HuH-7 (cell line): ENCODE results near the gene POU6F2.

Source experiments
- DNase-seq: peaks from one replicate; pipeline ENCODE4 v3.0.0; 2011; ENCODE audit warnings: low spot score

The POU6F2 gene

DNA sequence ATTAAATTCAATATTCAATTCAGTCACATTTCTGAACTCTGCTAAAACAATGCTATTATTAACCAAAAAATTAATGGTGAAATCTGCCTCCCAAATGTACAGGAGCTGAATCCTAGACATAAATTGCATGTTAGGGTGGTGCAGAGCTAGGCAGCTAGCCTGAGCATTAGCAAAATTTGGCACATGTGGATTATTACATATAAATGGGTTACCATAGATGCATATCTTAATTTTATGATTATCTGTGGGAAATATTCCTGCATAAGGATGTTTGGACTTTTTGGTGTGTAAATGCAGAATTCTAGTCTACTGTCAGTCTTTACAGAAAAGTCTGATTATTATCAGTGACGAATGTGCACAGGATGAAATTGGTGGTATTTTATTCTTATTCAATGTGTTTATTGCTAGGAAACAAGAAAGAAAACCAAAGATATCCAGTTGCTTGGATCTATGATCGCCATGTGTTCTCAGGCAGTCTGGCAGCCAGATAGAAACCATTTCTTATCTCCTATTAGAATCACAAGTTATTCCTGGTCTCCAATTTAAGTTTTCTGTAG is 150.7 kb downstream of the POU6F2 start:
- no peak for DNase-seq

DNA sequence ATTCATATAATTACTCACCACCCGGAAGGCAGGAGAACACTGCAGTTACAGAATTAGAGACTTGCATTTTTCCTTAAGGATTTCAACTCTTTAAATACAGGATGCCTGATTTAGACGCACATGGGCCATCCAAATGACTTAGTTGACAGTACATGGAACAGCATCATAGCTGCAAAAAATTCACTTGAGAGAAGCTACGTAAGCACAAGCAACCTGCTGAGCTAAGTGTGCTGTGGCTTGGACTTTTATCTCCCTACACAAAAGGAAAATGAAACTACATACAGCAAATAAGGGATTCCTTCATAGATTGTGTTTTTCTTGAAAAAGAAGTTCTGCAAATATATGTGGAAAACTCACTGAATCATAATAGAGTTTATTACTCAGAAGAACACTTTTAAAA is 152.6 kb downstream of the POU6F2 start:
- DNase-seq: no peak

DNA sequence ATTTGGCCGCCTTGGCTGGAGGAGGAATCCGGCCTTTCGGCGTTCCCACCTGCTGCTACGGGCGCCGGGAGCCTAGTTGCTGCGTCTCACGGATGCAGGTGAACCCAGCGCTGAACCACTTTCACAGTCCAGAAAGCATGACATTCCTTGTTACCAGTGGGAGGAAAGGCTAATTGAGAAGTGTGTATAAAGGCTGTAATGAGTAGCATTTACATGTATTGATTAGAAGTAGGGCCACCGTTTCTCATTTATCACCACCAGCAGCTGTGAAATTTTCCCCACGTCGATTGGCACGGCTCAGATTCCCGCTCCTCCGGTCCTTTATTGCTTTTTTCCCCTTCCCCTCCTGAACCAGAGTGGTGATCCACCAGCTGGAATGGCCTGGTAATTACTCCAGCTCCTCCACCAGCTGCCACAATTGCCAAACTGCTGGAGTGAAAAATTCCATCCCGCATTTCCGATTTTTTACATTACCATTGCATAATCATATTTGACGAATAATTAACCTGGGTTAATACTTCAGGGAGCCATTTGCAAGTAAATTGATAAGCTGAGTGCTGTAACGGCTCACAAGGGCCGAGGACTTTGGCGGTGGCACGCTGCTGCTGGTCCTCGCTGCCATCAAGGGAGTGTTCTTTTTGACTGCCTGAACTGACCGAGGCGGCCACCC is 153.3 kb downstream of the POU6F2 start:
- peak; percentile 7 for DNase-seq

DNA sequence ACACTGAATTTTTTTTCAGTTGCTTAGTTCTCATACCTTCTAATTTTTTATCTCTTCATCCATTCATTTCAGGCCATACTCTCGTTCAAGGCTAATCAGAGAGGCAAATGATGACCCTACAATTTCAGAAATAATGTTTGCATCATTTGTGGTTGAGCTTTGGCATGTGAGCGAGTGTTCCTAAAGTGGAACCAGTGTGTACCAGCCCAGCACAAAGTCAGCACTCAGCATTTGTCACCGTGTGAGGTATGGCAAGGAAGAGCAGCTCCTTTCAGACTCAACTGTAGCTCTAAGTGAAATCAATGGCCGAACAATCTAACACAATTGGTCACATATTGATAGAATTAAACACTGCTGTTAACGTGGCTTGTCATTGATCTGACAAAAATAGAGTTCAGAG is 154.6 kb downstream of the POU6F2 start:
- no peak for DNase-seq

DNA sequence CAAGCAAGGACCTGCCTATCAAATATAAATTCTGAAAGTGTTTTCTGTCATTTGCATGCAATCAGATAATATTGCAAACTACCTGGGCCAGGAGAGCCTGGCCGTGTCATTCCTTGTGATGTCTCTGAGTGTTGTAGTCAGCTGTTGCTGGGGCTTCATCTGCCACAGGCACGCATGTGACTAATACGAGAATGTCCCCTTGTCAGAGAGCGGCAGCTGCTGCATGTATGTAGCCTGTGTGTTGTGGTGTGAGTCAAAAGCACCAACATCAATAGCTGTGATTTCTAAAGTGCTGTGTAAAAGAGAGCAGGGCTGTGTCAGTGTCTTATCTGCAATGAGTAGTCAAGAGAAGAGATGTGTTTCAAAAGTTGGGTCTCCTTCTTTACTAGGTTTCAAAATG is 155.4 kb downstream of the POU6F2 start:
- no peak for DNase-seq

DNA sequence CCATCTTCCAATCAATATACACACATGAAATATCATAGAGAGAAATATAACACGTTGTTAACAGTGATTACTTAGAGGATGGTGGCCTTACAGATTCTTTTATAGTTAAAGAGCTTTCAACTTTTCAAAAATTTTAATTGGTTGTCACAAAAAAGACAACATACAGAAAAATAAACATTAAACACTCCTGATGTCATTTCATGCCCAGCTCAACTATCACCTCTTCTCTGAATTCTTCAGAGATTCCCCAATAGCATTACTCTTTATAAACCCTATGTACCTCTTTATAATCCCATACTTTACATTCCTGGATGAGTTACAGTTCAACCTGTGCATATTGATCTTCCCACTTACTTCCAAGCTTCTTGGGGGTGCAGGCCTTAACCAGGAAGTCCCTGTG is 159.8 kb downstream of the POU6F2 start:
- DNase-seq: no peak

DNA sequence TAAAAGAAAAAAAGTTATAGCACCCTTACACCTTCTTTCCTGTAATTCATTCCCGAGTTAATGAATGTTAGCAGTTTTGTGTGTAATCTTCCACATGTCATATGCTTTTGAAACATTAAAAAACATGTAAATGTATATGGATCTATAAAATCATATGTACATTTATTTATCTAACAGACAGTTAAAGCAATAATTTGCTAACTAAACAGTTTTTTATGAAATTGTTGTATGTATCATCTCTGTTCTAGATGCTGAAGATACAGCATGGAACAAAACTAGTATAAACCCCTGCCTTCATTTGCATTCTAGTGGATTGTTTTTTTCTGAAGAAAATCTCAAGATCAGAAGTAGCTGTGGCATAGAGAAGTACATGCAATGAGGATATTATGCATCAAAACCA is 165.0 kb downstream of the POU6F2 start:
- DNase-seq: no peak

DNA sequence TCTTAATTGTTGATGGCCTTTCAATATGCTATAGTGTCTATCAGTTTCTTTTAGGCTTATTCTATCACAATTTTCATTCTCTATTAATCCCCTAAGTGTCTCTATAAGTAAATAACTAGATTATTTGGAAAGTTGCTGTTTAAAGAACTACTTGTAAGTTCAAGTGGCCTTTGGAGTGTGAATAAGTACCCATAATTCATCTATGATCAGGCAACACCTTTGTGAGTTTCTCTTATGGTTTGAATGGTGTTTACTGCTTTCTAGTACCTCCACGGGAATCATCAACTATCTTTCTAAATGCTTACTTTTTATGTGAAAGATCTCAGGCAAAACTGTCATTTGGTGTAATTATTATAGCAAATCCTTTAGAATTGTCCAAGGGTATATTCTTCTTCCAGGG is 166.7 kb downstream of the POU6F2 start:
- DNase-seq: no peak

DNA sequence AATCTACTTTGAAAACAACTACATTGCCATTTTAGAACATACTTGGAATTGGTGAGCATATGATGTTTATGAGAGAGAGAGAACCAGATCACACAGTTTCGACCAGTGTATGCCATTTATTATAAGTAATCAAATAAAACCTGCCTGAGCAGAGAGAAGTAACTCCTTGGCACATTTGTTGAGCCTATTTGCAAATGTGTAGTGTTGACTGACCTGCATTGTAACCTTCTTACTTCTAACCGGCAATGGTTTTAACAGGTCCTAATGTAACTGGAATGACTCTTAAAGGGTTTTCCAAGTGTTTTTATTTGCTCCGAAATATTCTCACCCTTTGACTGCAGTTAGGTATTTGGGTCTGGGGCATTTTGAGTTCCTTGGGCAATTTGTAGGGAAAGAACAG is 167.6 kb downstream of the POU6F2 start:
- DNase-seq: no peak

DNA sequence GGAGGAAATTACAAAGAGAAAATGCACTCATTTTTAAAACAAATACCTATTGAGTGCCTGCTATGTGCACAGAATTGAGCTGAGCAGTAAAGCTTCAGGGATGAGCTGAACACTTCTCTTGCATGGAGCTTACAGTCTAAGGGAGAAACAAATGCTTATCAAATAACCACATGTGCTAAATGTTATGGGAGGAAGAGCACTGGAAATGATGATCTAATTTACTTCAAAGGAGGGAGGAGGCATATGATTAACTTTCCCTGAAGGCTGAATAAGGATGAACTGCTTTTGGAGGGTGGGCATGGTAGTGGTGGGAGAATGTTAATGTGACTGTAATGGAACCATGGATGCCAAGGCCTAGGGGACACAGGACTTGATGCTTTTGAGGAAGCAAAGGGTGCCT is 168.2 kb downstream of the POU6F2 start:
- DNase-seq: no peak

DNA sequence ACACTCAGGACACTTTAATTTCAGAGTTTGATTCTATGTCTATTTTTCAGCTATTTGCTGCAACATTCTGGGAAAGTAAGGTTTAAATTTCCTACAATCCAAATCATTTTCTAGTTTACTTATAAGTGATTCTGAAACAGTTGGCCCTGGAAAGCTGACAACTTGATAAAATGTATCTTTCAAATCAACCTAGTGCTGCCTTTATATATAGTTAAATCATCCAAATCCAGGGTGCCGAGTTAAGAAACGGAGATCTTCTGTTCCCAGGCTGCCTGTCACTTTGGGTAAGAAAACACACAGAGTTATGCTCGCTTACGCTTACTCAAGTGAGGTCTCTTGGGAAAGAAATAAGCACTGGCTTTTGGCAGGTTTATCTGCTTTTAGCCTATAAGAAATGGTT is 175.0 kb downstream of the POU6F2 start:
- DNase-seq: no peak

DNA sequence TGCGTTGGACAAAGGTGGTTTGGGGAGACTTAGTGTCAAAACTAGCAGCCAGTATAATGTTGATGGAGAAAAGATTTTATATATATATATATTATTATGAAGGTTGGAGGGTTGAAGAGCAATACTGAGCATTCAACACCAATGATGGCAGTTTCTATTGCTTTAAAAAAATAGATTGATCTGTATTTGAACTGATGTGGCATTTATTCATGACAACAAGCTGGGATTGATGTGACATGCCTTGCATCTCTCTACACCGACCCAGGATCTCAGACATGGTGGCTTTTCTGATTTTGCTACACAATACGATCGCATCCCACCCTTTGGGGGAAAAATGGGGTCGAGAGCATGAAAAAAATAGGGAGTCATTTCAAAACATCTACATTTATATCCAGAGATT is 175.4 kb downstream of the POU6F2 start:
- DNase-seq: no peak

DNA sequence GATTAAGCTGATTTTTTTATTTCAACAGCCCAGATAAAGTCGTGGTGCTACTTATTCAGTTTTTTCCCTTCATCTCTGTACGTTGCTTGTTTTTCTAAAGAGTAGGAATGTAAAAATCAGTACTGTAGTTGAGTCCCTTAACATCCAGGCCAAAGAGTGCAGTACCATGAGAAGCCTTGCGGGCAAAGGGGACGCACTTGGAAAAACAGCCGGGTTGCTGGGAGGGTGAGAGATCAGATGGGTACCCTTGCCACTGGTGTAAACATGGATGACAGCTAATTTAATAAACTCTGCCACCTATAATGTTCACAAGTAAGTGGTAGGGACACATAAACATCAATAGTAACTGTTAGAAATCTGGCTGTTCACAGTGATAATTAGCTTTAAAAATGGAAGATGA is 175.9 kb downstream of the POU6F2 start:
- DNase-seq: no peak

DNA sequence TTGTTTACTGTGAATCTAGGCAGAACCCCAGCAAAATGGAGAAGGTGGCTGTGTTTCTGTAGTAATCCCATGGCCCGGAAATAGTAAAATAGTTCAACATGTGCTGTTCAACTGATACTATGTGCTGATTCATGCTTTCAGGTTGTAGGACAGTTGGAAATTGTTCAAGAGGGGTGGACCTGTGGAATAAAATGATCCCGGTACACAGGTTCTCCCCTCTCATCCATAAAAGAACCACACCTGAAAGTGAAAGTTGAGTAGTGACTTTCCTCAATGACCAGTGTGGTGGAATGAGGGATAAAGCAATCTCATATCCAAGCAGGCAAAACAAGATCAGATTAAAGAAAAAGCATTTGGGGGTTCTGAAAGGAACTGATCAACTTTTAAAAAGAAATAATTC is 177.1 kb downstream of the POU6F2 start:
- DNase-seq: no peak

DNA sequence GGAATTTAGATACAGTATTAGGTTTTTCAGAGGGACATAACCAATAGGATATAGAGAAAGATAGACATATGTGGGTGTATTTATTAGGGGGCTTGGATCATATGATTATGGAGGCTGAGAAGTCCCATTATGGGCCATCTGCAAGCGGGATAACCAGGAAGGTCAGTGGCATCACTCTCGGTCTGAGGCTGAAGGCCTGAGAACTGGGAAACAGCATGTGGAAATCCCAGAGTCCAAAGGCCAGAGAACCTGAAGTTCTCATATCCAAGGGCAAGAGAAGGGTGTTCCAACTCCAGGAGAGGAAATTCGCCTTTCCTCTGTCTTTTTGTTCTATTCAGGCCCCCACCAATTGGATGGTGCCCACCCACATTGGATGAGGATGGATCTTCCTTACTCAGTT is 180.7 kb downstream of the POU6F2 start:
- no peak for DNase-seq

DNA sequence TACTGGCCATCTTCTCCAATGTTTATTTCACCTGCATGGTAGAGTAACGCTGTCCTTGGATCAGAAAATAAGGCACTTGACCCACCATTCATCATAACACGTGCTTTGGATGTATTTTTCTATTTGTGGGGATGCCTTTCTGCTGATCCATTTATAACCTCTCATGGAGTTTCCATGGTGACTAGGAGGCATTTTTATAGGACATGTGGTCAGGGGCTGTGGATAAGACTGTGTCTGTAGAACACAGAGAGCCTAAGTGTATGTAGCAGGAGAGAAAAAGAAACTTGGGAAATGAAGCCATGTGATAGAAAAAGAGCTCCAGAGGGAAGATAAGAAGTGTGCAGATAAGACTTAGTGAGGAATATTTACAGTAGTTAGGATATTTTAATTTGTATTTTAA is 184.2 kb downstream of the POU6F2 start:
- no peak for DNase-seq

DNA sequence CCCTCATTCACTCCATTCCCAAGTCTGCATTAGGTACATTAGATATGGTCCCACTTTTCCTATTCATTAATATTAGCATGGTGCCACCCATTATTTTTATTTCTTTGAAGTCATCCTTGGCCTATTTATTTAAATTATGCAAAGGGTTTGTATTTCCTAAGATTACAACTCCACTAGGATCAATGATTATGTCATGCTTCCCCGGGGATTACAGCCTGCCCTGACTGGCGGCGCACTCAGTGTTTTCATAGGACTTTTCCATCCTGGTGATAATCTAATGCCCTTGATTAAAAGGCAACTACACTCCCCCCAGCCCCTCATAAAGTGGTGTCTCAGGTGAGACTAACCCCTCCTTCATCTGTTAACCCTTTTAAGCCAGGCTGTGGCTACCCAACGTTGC is 187.2 kb downstream of the POU6F2 start:
- no peak for DNase-seq

DNA sequence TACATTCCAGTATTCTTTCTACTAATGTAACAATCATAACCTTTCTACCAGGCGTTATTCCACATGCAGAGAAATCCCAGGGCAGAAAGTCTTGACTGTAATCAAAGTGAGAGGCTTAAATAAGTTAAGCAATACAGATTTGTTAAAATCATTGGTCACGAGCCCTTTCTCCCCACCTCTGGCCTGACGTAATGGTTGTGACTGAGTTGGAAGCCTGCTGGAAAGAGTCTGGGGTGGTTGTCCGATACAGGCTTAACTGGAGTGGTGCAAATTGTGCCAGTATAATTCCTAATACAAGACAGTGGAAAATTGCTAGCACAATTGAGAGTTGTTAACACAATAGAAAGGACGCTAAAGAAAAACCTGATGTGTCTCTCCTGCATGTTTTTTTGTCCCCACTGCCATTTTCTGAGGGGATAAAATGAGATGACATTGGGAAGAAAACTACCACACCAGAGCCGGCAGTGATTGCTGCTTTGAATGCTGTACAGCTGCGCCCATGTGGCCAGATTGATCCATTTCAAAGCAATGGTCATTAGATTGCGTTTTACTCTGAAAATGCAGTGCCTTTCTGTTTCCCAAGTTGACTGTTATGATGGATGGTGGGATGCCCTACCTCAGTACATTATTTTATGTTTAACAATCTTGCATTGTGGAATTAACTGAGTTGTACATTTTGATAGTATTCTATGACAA is 190.8 kb downstream of the POU6F2 start:
- no peak for DNase-seq

DNA sequence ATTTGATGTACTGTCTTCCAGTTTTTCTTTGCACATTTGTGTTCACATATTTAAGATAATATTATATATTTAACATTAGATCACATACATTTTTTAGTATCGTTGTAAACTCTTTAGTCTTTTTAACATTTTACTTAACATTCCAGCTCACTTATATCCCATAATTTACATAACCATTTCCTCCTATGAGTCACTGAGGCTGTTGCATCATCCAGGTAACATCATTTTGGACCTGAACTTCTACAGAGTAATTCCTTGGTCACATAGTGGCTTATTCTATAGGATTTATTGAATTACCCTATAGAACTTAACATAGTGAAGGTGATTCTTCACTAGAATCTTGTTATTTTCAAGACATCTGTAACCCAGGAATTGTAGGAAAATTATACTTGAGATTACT is 194.4 kb downstream of the POU6F2 start:
- DNase-seq: no peak

DNA sequence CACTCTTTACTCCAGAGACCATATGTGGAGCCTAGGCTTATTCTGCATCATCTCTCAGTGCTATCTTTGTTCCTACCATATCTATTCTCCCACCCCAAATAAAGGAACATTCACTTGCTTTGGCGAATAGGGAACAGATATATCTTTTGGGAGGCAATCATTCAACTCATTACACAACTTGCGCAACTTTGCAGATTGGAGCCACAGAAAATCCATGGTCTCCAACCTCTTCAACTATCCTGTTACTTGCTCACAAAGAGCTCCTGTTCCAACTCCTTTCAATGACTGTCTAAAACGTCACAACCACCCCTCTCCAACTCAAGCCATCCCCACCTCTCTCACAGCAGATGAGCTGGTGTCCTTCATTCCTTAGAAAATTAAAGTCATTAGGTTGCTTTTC is 203.7 kb downstream of the POU6F2 start:
- DNase-seq: no peak

DNA sequence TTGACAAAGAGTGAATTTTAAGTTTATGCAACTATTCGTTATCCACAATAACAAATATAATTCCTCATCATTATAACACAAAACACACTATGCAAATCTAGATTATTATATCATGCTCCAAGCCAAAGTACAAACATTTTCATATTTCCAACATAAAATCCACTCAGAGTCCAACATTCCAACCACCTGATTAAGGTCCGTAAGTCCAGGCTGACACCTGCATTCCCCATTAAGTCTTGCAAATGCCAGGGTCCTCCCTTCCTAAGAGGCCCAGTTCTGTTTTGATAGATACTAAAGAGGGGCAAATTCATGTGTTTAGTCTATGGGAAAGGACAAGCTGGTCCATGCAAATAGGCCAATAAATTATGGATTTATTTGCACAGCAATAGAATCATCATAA is 206.1 kb downstream of the POU6F2 start:
- no peak for DNase-seq

DNA sequence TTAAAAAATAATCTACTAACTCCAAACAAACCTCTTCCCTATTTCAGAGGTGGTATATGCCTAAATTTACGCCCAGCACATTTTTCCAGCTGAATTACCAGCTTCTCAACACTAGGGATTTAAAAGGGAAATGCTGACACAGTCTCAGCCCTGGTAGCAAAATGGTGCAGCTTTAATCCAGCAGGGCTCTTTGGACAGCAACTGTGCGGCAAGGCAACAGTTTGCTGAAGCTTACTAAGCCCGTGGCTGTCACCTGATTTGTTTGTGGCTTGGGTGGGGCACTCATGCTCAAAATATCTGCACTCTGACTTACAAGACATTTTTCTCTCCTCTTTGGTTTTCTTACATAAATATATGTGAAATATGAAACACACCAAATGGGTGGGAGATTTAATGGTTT is 206.7 kb downstream of the POU6F2 start:
- DNase-seq: peak; percentile 12

DNA sequence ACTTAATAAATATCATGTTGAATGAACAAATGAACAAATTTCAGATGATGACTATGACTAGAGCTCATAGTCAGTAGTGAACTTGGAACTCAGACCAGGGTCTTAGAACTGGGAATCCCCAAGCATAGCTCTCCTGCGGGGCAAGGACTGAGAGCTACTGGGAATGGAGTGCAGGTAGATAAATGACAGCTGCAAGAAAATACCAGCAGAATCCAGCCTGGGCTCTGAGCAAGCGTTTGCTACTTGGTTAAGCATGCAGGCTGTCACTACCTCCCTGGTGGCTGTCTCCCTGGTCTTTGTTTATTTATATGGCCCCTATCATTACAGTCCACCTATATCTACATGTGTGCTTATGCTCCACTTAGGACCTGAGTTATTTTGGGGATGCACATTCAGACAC is 208.4 kb downstream of the POU6F2 start:
- DNase-seq: no peak

DNA sequence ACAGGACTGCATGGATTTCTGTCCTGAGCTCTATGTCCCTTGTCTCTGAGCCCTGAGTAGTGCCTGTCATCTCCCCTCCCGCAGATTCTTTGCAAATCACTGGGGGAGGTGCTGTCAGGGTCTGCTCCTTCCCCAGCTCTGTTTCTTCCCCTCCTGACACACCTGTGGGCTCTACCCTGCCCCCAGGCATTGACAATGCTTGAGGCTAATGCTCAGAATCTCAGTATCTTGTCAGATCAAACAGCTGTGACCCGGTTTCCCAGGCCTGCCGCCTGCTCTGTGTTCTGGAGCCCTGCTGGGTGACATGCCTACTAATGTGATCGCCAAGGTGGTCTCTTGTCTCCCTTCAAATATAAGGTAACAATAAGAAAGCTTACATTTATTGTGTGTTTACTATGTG is 209.0 kb downstream of the POU6F2 start:
- DNase-seq: no peak
